GM18498 (cell line): ENCODE data around the gene TRIM2.

Experiments
- ATAC-seq: cut with Tn5 transposase; IDR thresholded peaks from one replicate; pipeline ENCODE4 v1.9.1; 2021; ENCODE audit warnings: mild to moderate bottlenecking, moderate library complexity; ENCODE audit not compliant: unreplicated experiment

The TRIM2 gene

GRCh38 chr4:153221783-153222706 is 17.8 kb downstream of the TRIM2 start:
- peak; percentile 22 for ATAC-seq

- ATAC-seq, result peak; percentile 70
Measured at GRCh38 chr4:153222707-153223426, 18.6 kb downstream of the TRIM2 start.

- ATAC-seq, result no peak
Measured at GRCh38 chr4:153223427-153223801, 19.2 kb downstream of the TRIM2 start.

GRCh38 chr4:153223930-153224329 is 19.7 kb downstream of the TRIM2 start:
- ATAC-seq, result no peak

GRCh38 chr4:153224474-153224873 is 20.2 kb downstream of the TRIM2 start:
- no peak for ATAC-seq

- ATAC-seq, result no peak
Measured at GRCh38 chr4:153227469-153228075, 23.3 kb downstream of the TRIM2 start.

GRCh38 chr4:153228512-153229140 is 24.4 kb downstream of the TRIM2 start:
- no peak for ATAC-seq

GRCh38 chr4:153229545-153229944 is 25.3 kb downstream of the TRIM2 start:
- ATAC-seq, result no peak

- no peak for ATAC-seq
Measured at GRCh38 chr4:153232768-153233167, 28.5 kb downstream of the TRIM2 start.

- no peak for ATAC-seq
Measured at GRCh38 chr4:153233761-153234371, 29.6 kb downstream of the TRIM2 start.

- no peak for ATAC-seq
Measured at GRCh38 chr4:153234885-153235284, 30.6 kb downstream of the TRIM2 start.

- no peak for ATAC-seq
Measured at GRCh38 chr4:153238135-153238919, 34.1 kb downstream of the TRIM2 start.

- ATAC-seq, result no peak
Measured at GRCh38 chr4:153239409-153239808, 35.2 kb downstream of the TRIM2 start.

- no peak for ATAC-seq
Measured at GRCh38 chr4:153241295-153241694, 37.1 kb downstream of the TRIM2 start.

GRCh38 chr4:153241970-153242838 is 38.0 kb downstream of the TRIM2 start:
- ATAC-seq, result no peak

GRCh38 chr4:153242839-153243324 is 38.6 kb downstream of the TRIM2 start:
- no peak for ATAC-seq

GRCh38 chr4:153243468-153243867 is 39.2 kb downstream of the TRIM2 start:
- ATAC-seq, result no peak

- ATAC-seq, result no peak
Measured at GRCh38 chr4:153244969-153245368, 40.7 kb downstream of the TRIM2 start.

- ATAC-seq, result no peak
Measured at GRCh38 chr4:153245775-153246174, 41.5 kb downstream of the TRIM2 start.
